SHP77 (cell line): ENCODE results near the gene SLC25A13.
"Not testable (repeated sequence)": the region's sequence is repeated elsewhere in the genome, so short reads cannot be mapped to it uniquely, and the experiment has no call there.

Experiments
- DNase-seq, 2 experiments: peaks; one replicate each; lab custom pipeline; 2025; lab: John Stamatoyannopoulos, UW

SLC25A13 gene

GRCh38 chr7:96157856-96158255 lies 164.0 kb downstream of the SLC25A13 start:
- DNase-seq, result no peak

GRCh38 chr7:96154506-96154905 lies 167.4 kb downstream of the SLC25A13 start:
- not testable (repeated sequence) for DNase-seq

GRCh38 chr7:96152706-96153105 lies 169.2 kb downstream of the SLC25A13 start:
- DNase-seq, result no peak

GRCh38 chr7:96151889-96152288 lies 170.0 kb downstream of the SLC25A13 start:
- no peak for DNase-seq

- no peak for DNase-seq
Observed at GRCh38 chr7:96144260-96144526, 177.7 kb downstream of the SLC25A13 start.

GRCh38 chr7:96143495-96144259 lies 178.2 kb downstream of the SLC25A13 start:
- DNase-seq, result no peak

GRCh38 chr7:96136600-96137239 lies 185.2 kb downstream of the SLC25A13 start:
- no peak for DNase-seq

- DNase-seq, result no peak
Observed at GRCh38 chr7:96135241-96135640, 186.7 kb downstream of the SLC25A13 start.

GRCh38 chr7:96131525-96131924 lies 190.4 kb downstream of the SLC25A13 start:
- DNase-seq, result no peak

- no peak for DNase-seq
Observed at GRCh38 chr7:96127746-96128145, 194.2 kb downstream of the SLC25A13 start.

- DNase-seq, result no peak
Observed at GRCh38 chr7:96126382-96126781, 195.5 kb downstream of the SLC25A13 start.

GRCh38 chr7:96122746-96123145 lies 199.2 kb downstream of the SLC25A13 start:
- DNase-seq, result no peak

- DNase-seq, result no peak
Observed at GRCh38 chr7:96121752-96122151, 200.1 kb downstream of the SLC25A13 start.

GRCh38 chr7:96120445-96121225 lies 201.3 kb downstream of the SLC25A13 start:
- no peak for DNase-seq

GRCh38 chr7:96118449-96119001 lies 203.4 kb downstream of the SLC25A13 start:
- no peak for DNase-seq

- no peak for DNase-seq
Observed at GRCh38 chr7:96116173-96116572, 205.7 kb downstream of the SLC25A13 start.

- no peak for DNase-seq
Observed at GRCh38 chr7:96114190-96114589, 207.7 kb downstream of the SLC25A13 start.

- DNase-seq, result no peak
Observed at GRCh38 chr7:96111405-96111804, 210.5 kb downstream of the SLC25A13 start.

- DNase-seq, result no peak
Observed at GRCh38 chr7:96104984-96105383, 216.9 kb downstream of the SLC25A13 start.

- DNase-seq, result no peak
Observed at GRCh38 chr7:96102096-96102811, 219.6 kb downstream of the SLC25A13 start.

GRCh38 chr7:96100737-96101136 lies 221.2 kb downstream of the SLC25A13 start:
- DNase-seq, result no peak

- DNase-seq, result no peak
Observed at GRCh38 chr7:96097835-96098234, 224.1 kb downstream of the SLC25A13 start.
